SU-DHL-6 (cell line): ENCODE results near the gene SRRM1.
"Not testable (repeated sequence)": the region's sequence is repeated elsewhere in the genome, so short reads cannot be mapped to it uniquely, and the experiment has no call there.

Source experiments
- EZH2phosphoT487 ChIP-seq: fragments of 200-600 bp; sonication (generic), shearing (Covaris generic); conservative IDR thresholded peaks from 2 replicates; pipeline ENCODE4 v1.6.1; 2018; ENCODE audit warnings: mild to moderate bottlenecking, antibody characterized with exemption, low read length, moderate library complexity, mixed read lengths
- TF ChIP-seq, protein P1 (sequence below): fragments of 200-600 bp; sonication (generic); IDR thresholded peaks from one replicate; pipeline ENCODE4 v1.5.1; 2017; ENCODE audit warnings: antibody characterized with exemption, mild to moderate bottlenecking, low read length, moderate library complexity; ENCODE audit not compliant: insufficient read depth, poor library complexity, severe bottlenecking

DNA sequence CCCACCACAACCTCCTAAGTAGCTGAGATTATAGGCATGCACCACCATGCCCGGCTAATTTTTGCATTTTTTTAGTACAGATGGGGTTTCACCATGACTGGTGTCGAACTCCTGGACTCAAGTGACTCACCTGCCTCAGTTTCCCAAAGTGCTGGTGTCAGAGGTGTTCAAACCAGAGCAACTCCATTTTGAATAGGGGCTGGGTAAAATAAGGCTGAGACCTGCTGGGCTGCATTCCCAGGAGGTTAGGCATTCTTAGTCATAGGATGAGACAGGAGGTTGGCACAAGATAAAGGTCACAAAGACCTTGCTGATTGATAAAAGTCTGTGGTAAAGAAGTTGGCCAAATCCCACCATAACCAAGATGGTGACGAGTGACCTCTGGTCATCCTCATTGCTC, 35.3 kb downstream of the SRRM1 start:
- TF ChIP-seq, protein P1, sequence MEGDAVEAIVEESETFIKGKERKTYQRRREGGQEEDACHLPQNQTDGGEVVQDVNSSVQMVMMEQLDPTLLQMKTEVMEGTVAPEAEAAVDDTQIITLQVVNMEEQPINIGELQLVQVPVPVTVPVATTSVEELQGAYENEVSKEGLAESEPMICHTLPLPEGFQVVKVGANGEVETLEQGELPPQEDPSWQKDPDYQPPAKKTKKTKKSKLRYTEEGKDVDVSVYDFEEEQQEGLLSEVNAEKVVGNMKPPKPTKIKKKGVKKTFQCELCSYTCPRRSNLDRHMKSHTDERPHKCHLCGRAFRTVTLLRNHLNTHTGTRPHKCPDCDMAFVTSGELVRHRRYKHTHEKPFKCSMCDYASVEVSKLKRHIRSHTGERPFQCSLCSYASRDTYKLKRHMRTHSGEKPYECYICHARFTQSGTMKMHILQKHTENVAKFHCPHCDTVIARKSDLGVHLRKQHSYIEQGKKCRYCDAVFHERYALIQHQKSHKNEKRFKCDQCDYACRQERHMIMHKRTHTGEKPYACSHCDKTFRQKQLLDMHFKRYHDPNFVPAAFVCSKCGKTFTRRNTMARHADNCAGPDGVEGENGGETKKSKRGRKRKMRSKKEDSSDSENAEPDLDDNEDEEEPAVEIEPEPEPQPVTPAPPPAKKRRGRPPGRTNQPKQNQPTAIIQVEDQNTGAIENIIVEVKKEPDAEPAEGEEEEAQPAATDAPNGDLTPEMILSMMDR = not testable (repeated sequence)
- not testable (repeated sequence) for TF ChIP-seq EZH2phosphoT487
